Measurements from ENCODE around the gene GPR132.

DNA sequence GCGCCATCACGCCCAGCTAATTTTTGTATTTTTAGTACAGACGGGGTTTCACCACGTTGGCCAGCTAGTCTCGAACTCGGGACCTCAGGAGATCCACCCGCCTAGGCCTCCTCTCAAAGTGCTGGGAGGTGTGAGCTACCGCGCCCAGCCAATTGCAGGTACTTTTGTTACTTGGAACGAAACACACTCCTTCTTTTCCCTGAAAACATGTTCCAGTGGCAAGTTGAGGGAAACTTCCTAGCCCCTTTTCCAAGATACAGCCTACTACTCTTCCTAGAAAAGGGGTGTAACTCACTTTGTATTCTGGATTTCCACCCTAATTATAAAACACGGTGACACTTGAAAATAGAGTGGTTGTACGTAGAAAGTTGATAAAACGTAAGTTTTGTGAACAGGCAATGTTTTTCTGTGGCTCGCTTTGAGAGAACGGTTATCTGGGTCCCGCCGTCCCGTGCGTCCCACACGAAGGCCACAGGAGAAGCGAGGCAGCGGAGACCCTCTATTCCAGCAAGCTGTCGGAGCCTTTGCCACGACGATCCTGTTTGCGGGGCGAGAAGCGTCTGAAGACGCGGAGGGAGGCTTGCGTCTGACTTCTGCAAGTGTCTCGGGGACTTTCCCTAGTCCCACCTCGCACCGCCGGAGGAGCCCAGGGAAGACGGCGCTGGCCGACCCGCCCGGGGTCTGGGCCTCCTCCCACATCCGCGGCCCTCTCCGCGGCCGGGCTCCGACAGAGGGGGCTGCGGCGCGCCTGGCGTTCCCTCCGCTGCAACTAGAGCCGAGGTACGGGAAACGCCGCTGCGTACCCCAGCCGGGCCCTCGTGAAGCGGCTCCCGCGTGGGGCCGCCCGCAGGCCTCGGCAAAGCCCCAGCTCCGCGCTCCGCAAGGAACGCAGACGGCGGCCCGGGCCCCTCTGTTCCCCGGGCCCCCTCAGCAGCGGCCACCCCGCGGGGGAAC is 45.1 kb downstream of the GPR132 start:
- TF ChIP-seq MZF1 (CRISPR knock-in tag; IDR thresholded peaks at IDR 0.05; ENCODE audit: borderline replicate concordance) (no peak), ZNF781 (CRISPR knock-in tag; IDR thresholded peaks at IDR 0.05; ENCODE audit: borderline replicate concordance, not compliant biosample characterization) (no peak), EZH2 (conservative IDR thresholded peaks at IDR 0.05; ENCODE audit: low read depth, low read length) (no peak)

Data from HepG2 (cell line).